GM12801 (cell line): ENCODE data around the gene IGSF21.

Experiments used
- CTCF ChIP-seq: IDR thresholded peaks from one replicate; pipeline ENCODE4 v1.5.1; 2011; ENCODE audit warnings: control low read depth; ENCODE audit not compliant: insufficient read length; ENCODE audit errors: extremely low read depth

IGSF21 gene

GRCh38 chr1:18211764-18212163 is 104.2 kb downstream of the IGSF21 start:
- TF ChIP-seq CTCF, result no peak

- no peak for TF ChIP-seq CTCF
These were observed 109.9 kb downstream of the IGSF21 start for GRCh38 chr1:18217398-18218043.

GRCh38 chr1:18229625-18230024 is 122.0 kb downstream of the IGSF21 start:
- no peak for TF ChIP-seq CTCF

- no peak for TF ChIP-seq CTCF
These were observed 122.7 kb downstream of the IGSF21 start for GRCh38 chr1:18230321-18230720.

GRCh38 chr1:18230840-18231239 is 123.2 kb downstream of the IGSF21 start:
- TF ChIP-seq CTCF, result no peak

- no peak for TF ChIP-seq CTCF
These were observed 124.5 kb downstream of the IGSF21 start for GRCh38 chr1:18232052-18232451.

- no peak for TF ChIP-seq CTCF
These were observed 125.7 kb downstream of the IGSF21 start for GRCh38 chr1:18233176-18233864.
